SK-N-SH treated with all-trans-retinoic acid at 6 μM for 48 hours (cell line): ENCODE results near the gene SLX4IP.

ENCODE experiments used
- ATAC-seq: fragments of 200-7000 bp; cut with Tn5 transposase; 3 replicates; pipeline ENCODE4 v1.9.1; 2020; ENCODE audit warnings: mild to moderate bottlenecking, moderate library complexity
- ARNTL ChIP-seq: fragments of 450-650 bp; formaldehyde crosslinking; IDR thresholded peaks from 2 replicates; pipeline ENCODE4 v1.5.0; 2020; ENCODE audit warnings: low read depth, mild to moderate bottlenecking, moderate library complexity, borderline replicate concordance
- BACH2 ChIP-seq: fragments of 250-450 bp; sonication (Bioruptor Pico); IDR thresholded peaks from 2 replicates; pipeline ENCODE4 v1.9.0; 2021; ENCODE audit warnings: mild to moderate bottlenecking, borderline replicate concordance
- CSDC2 ChIP-seq: fragments of 250-450 bp; sonication (Bioruptor Pico); IDR thresholded peaks from 2 replicates; pipeline ENCODE4 v1.5.0; 2020; ENCODE audit warnings: mild to moderate bottlenecking, moderate library complexity
- ESRRG ChIP-seq: fragments of 250-450 bp; sonication (Bioruptor Pico); IDR thresholded peaks from 2 replicates; pipeline ENCODE4 v1.6.1; 2021; ENCODE audit warnings: mild to moderate bottlenecking
- GLIS3 ChIP-seq: fragments of 250-450 bp; sonication (Bioruptor Pico); IDR thresholded peaks from 2 replicates; pipeline ENCODE4 v1.5.0; 2020; ENCODE audit warnings: mild to moderate bottlenecking, moderate library complexity
- ISL1 ChIP-seq: fragments of 250-450 bp; sonication (Bioruptor Pico); IDR thresholded peaks from 2 replicates; pipeline ENCODE4 v2.1.2; 2022; ENCODE audit warnings: mild to moderate bottlenecking, moderate library complexity
- OSR1 ChIP-seq: fragments of 250-450 bp; sonication (Bioruptor Pico); IDR thresholded peaks from 2 replicates; pipeline ENCODE4 v1.8.0; 2022; ENCODE audit warnings: moderate library complexity, mild to moderate bottlenecking, inconsistent platforms
- PATZ1 ChIP-seq: fragments of 250-450 bp; sonication (Bioruptor Pico); IDR thresholded peaks from 2 replicates; pipeline ENCODE4 v1.8.0; 2020; ENCODE audit warnings: mild to moderate bottlenecking, moderate library complexity, borderline replicate concordance
- POU6F1 ChIP-seq: fragments of 250-450 bp; sonication (Bioruptor Pico); IDR thresholded peaks from 2 replicates; pipeline ENCODE4 v1.8.0; 2021; ENCODE audit warnings: low read depth, mild to moderate bottlenecking, moderate library complexity, borderline replicate concordance
- PPARA ChIP-seq: fragments of 250-450 bp; sonication (Bioruptor Pico); IDR thresholded peaks from 2 replicates; pipeline ENCODE4 v1.5.0; 2020; ENCODE audit warnings: mild to moderate bottlenecking, borderline replicate concordance
- RARB ChIP-seq: fragments of 250-450 bp; sonication (Bioruptor Pico); IDR thresholded peaks from 2 replicates; pipeline ENCODE4 v1.8.0; 2021; ENCODE audit warnings: mild to moderate bottlenecking, moderate library complexity
- SNAI2 ChIP-seq: fragments of 250-450 bp; sonication (Bioruptor Pico); IDR thresholded peaks from 2 replicates; pipeline ENCODE4 v1.5.0; 2020; ENCODE audit warnings: mild to moderate bottlenecking, moderate library complexity
- TCF4 ChIP-seq: fragments of 250-450 bp; sonication (Bioruptor Pico); IDR thresholded peaks from 2 replicates; pipeline ENCODE4 v1.8.0; 2021; ENCODE audit warnings: mild to moderate bottlenecking, moderate library complexity, borderline replicate concordance
- TOX ChIP-seq: fragments of 250-450 bp; sonication (Bioruptor Pico); IDR thresholded peaks from 2 replicates; pipeline ENCODE4 v1.8.0; 2021; ENCODE audit warnings: mild to moderate bottlenecking, moderate library complexity, borderline replicate concordance
- TSHZ2 ChIP-seq: fragments of 250-450 bp; sonication (Bioruptor Pico); IDR thresholded peaks from 2 replicates; pipeline ENCODE4 v1.5.0; 2020; ENCODE audit warnings: mild to moderate bottlenecking, moderate library complexity
- ZC3H10 ChIP-seq: fragments of 250-450 bp; sonication (Bioruptor Pico); IDR thresholded peaks from 2 replicates; pipeline ENCODE4 v1.5.1; 2021; ENCODE audit warnings: mild to moderate bottlenecking, moderate library complexity
- ZFP3 ChIP-seq: fragments of 250-450 bp; sonication (Bioruptor Pico); IDR thresholded peaks from 2 replicates; pipeline ENCODE4 v1.5.0; 2020; ENCODE audit warnings: mild to moderate bottlenecking, moderate library complexity
- ZFP30 ChIP-seq: fragments of 450-650 bp; formaldehyde crosslinking; IDR thresholded peaks from 2 replicates; pipeline ENCODE4 v1.5.0; 2022; ENCODE audit warnings: mild to moderate bottlenecking, moderate library complexity
- ZNF565 ChIP-seq: fragments of 450-650 bp; formaldehyde crosslinking; conservative IDR thresholded peaks from 2 replicates; pipeline ENCODE4 v1.5.0; 2020; ENCODE audit warnings: low read depth, mild to moderate bottlenecking, moderate library complexity
- ZNF70 ChIP-seq: fragments of 450-650 bp; formaldehyde crosslinking; IDR thresholded peaks from 2 replicates; pipeline ENCODE4 v1.5.0; 2020; ENCODE audit warnings: mild to moderate bottlenecking, moderate library complexity
- TF ChIP-seq, protein P1 (sequence below): fragments of 250-450 bp; sonication (Bioruptor Pico); IDR thresholded peaks from 2 replicates; pipeline ENCODE4 v1.5.1; 2021; ENCODE audit warnings: mild to moderate bottlenecking, moderate library complexity
- TF ChIP-seq, protein P2 (sequence below): fragments of 250-450 bp; sonication (Bioruptor Pico); IDR thresholded peaks from 2 replicates; pipeline ENCODE4 v1.5.1; 2020; ENCODE audit warnings: low read depth, mild to moderate bottlenecking, moderate library complexity

Gene SLX4IP

GRCh38 chr20:10474606-10475184 is 39.6 kb downstream of the SLX4IP start:
- no peak for ATAC-seq
- TF ChIP-seq OSR1 (CRISPR knock-in tag) (no peak), ZC3H10 (CRISPR knock-in tag) (no peak), TCF4 (CRISPR knock-in tag) (no peak), GLIS3 (CRISPR knock-in tag) (no peak), TSHZ2 (CRISPR knock-in tag) (no peak), SNAI2 (no peak), TOX (CRISPR knock-in tag) (no peak), PATZ1 (CRISPR knock-in tag) (no peak), ISL1 (CRISPR knock-in tag) (no peak), RARB (CRISPR knock-in tag) (no peak), ZNF565 (no peak), ZFP3 (CRISPR knock-in tag) (no peak), ESRRG (CRISPR knock-in tag) (no peak), CSDC2 (CRISPR knock-in tag) (no peak), ARNTL (CRISPR knock-in tag) (no peak), ZFP30 (CRISPR knock-in tag) (no peak), PPARA (CRISPR knock-in tag) (no peak), ZNF70 (no peak)
- TF ChIP-seq, protein P1, sequence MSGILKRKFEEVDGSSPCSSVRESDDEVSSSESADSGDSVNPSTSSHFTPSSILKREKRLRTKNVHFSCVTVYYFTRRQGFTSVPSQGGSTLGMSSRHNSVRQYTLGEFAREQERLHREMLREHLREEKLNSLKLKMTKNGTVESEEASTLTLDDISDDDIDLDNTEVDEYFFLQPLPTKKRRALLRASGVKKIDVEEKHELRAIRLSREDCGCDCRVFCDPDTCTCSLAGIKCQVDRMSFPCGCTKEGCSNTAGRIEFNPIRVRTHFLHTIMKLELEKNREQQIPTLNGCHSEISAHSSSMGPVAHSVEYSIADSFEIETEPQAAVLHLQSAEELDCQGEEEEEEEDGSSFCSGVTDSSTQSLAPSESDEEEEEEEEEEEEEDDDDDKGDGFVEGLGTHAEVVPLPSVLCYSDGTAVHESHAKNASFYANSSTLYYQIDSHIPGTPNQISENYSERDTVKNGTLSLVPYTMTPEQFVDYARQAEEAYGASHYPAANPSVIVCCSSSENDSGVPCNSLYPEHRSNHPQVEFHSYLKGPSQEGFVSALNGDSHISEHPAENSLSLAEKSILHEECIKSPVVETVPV (CRISPR knock-in tag): no peak
- TF ChIP-seq, protein P2, sequence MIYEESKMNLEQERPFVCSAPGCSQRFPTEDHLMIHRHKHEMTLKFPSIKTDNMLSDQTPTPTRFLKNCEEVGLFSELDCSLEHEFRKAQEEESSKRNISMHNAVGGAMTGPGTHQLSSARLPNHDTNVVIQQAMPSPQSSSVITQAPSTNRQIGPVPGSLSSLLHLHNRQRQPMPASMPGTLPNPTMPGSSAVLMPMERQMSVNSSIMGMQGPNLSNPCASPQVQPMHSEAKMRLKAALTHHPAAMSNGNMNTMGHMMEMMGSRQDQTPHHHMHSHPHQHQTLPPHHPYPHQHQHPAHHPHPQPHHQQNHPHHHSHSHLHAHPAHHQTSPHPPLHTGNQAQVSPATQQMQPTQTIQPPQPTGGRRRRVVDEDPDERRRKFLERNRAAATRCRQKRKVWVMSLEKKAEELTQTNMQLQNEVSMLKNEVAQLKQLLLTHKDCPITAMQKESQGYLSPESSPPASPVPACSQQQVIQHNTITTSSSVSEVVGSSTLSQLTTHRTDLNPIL: no peak
- TF ChIP-seq, all 23 proteins: peak for 0

DNA sequence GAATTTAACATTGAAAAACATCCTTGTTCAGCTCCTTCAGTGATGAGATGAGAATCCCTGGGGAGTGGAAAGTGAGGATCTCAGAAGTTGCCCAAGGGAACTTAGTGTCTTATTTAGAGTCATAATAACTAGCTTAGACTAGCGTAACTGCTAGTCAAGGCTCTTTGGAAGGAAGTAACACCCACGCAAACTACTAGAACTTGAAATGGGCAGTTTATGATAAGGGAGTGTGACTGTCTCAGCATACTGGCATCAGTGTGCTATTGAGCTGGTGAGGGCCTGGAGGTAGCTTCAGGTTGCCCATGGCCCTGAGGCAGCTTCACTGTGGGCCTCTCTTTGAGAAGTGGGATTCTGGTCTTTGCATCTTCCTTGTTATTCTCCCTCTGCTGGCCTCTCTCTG is 40.1 kb downstream of the SLX4IP start:
- no peak for ATAC-seq
- no peak for TF ChIP-seq BACH2 (CRISPR knock-in tag)
- no peak for TF ChIP-seq ZFP3 (CRISPR knock-in tag)
- TF ChIP-seq ISL1 (CRISPR knock-in tag): no peak
- TF ChIP-seq SNAI2: no peak
- no peak for TF ChIP-seq PPARA (CRISPR knock-in tag)
- no peak for TF ChIP-seq ZNF565
- no peak for TF ChIP-seq ZFP30 (CRISPR knock-in tag)
- no peak for TF ChIP-seq PATZ1 (CRISPR knock-in tag)
- TF ChIP-seq RARB (CRISPR knock-in tag): no peak
- TF ChIP-seq ZNF70: no peak
- TF ChIP-seq OSR1 (CRISPR knock-in tag): no peak
- no peak for TF ChIP-seq POU6F1 (CRISPR knock-in tag)
